Mesenchymal stem cell (in vitro differentiated cells and primary cell): ENCODE measurements around the gene PARP11.

Source experiments
- DNase-seq: peaks from one replicate; pipeline ENCODE4 v3.0.0-alpha.2; 2013
- H2AFZ ChIP-seq: one replicate; pipeline ENCODE4 v1.6.1; 2013; ENCODE audit warnings: low read depth, mild to moderate bottlenecking, control low read depth, inconsistent platforms, low read length, moderate library complexity
- H2AK5ac ChIP-seq: 2 replicates; pipeline ENCODE4 v1.6.1; 2013; ENCODE audit warnings: low read length, moderate library complexity, mild to moderate bottlenecking, inconsistent platforms; ENCODE audit not compliant: severe bottlenecking
- H2BK120ac ChIP-seq: one replicate; pipeline ENCODE4 v1.6.1; 2013; ENCODE audit warnings: low read depth, mild to moderate bottlenecking, inconsistent platforms, low read length, moderate library complexity
- H2BK12ac ChIP-seq, 2 experiments: one replicate each; pipeline ENCODE4 v1.6.1; 2013; ENCODE audit warnings: inconsistent platforms in 2 of 2, low read length in 2 of 2, mild to moderate bottlenecking in 2 of 2, moderate library complexity in 2 of 2, control low read depth in 1 of 2
- H2BK15ac ChIP-seq: one replicate; pipeline ENCODE4 v1.6.1; 2013; ENCODE audit warnings: mild to moderate bottlenecking, low read depth, inconsistent platforms; ENCODE audit not compliant: poor library complexity, severe bottlenecking
- H2BK5ac ChIP-seq: 2 replicates; pipeline ENCODE4 v1.6.1; 2013; ENCODE audit warnings: low read depth, mild to moderate bottlenecking, low read length, control low read depth, inconsistent platforms; ENCODE audit not compliant: poor library complexity, severe bottlenecking
- H3K14ac ChIP-seq, 2 experiments: one replicate each; pipeline ENCODE4 v1.6.1; 2013; ENCODE audit warnings: inconsistent platforms in 2 of 2, low read length in 2 of 2, control low read depth in 1 of 2, mild to moderate bottlenecking in 1 of 2, moderate library complexity in 1 of 2
- H3K18ac ChIP-seq, 2 experiments: one replicate each; pipeline ENCODE4 v1.6.1; 2013; ENCODE audit warnings: inconsistent platforms in 2 of 2, low read length in 2 of 2, control low read depth in 1 of 2, low read depth in 1 of 2, mild to moderate bottlenecking in 1 of 2
- H3K23ac ChIP-seq, 2 experiments: one replicate each; pipeline ENCODE4 v1.6.1; 2013; ENCODE audit warnings: inconsistent platforms in 2 of 2, low read length in 2 of 2, mild to moderate bottlenecking in 2 of 2, moderate library complexity in 2 of 2, control low read depth in 1 of 2
- H3K27ac ChIP-seq: 2 replicates; pipeline ENCODE4 v1.5.1; 2013; ENCODE audit warnings: mild to moderate bottlenecking, moderate library complexity, low read length, control low read depth, inconsistent platforms; ENCODE audit not compliant: poor library complexity, severe bottlenecking
- H3K27me3 ChIP-seq, 2 experiments: 2 replicates each; pipeline versions ENCODE4 v1.6.1 to v1.7.0; 2013; ENCODE audit warnings: low read length in 2 of 2, mild to moderate bottlenecking in 2 of 2, moderate library complexity in 2 of 2, control low read depth in 1 of 2, inconsistent platforms in 1 of 2; ENCODE audit not compliant: control insufficient read depth in 1 of 2, insufficient read depth in 1 of 2
- H3K36me3 ChIP-seq, 2 experiments: 2 replicates each; pipeline versions ENCODE4 v1.6.1 to v1.7.0; 2013; ENCODE audit warnings: low read length in 2 of 2, control low read depth in 1 of 2, inconsistent platforms in 1 of 2, low read depth in 1 of 2, mild to moderate bottlenecking in 1 of 2; ENCODE audit not compliant: insufficient read depth in 2 of 2, control insufficient read depth in 1 of 2
- H3K4ac ChIP-seq, 2 experiments: one replicate each; pipeline ENCODE4 v1.6.1; 2013; ENCODE audit warnings: inconsistent platforms in 2 of 2, low read length in 2 of 2, mild to moderate bottlenecking in 2 of 2, moderate library complexity in 2 of 2, control low read depth in 1 of 2, low read depth in 1 of 2
- H3K4me1 ChIP-seq: 2 replicates; pipeline ENCODE4 v1.6.1; 2013; ENCODE audit warnings: low read depth, low read length, control low read depth; ENCODE audit not compliant: control insufficient read depth, insufficient read depth
- H3K4me2 ChIP-seq: 2 replicates; pipeline ENCODE4 v1.6.1; 2013; ENCODE audit warnings: low read length, mild to moderate bottlenecking, inconsistent platforms; ENCODE audit not compliant: poor library complexity, severe bottlenecking
- H3K4me3 ChIP-seq, 2 experiments: 2 replicates each; pipeline versions ENCODE4 v1.5.1 to v1.7.0; 2013; ENCODE audit warnings: low read length in 2 of 2, mild to moderate bottlenecking in 2 of 2, control low read depth in 1 of 2, low read depth in 1 of 2; ENCODE audit not compliant: insufficient read depth in 1 of 2
- H3K79me1 ChIP-seq: replicated peaks from 2 replicates; pipeline ENCODE4 v1.6.1; 2013; ENCODE audit warnings: mild to moderate bottlenecking, control low read depth, low read length, inconsistent platforms; ENCODE audit not compliant: poor library complexity, severe bottlenecking
- H3K9ac ChIP-seq: 2 replicates; pipeline ENCODE4 v1.7.0; 2013; ENCODE audit warnings: mild to moderate bottlenecking, low read length, moderate library complexity
- H3K9me3 ChIP-seq: 2 replicates; pipeline ENCODE4 v1.7.0; 2013; ENCODE audit warnings: mild to moderate bottlenecking, low read length; ENCODE audit not compliant: control insufficient read depth
- H4K8ac ChIP-seq: one replicate; pipeline ENCODE4 v1.6.1; 2013; ENCODE audit warnings: inconsistent platforms, mild to moderate bottlenecking, low read length, moderate library complexity
- H4K91ac ChIP-seq: one replicate; pipeline ENCODE4 v1.6.1; 2013; ENCODE audit warnings: mild to moderate bottlenecking, low read length, inconsistent platforms
- WGBS: methylation state at CpG from one replicate; pipeline ENCODE4 v1.1.7; 2013; ENCODE audit warnings: mixed read lengths; 5-methylcytosine and 5-hydroxymethylcytosine counted together

Gene PARP11

GRCh38 chr12:3770891-3771290, 102.3 kb downstream of the PARP11 start:
- no peaks in the 10 kb centered on the region for H3K79me1 ChIP-seq
- no peak overlapping the region for H3K14ac ChIP-seq
- peak; percentile 12 for DNase-seq
- H2BK120ac ChIP-seq: no peak overlapping the region
- no peaks in the 10 kb centered on the region for H3K36me3 ChIP-seq
- no peak overlapping the region for H3K4me2 ChIP-seq
- H4K91ac ChIP-seq: no peak overlapping the region
- peaks cover 2% of the 10 kb centered on the region for H3K4me1 ChIP-seq
- no peak overlapping the region for H2BK15ac ChIP-seq
- H3K9ac ChIP-seq: no peak overlapping the region
- H3K4me3 ChIP-seq: no peak overlapping the region
- no peak overlapping the region for H3K23ac ChIP-seq
- no peak overlapping the region for H3K4ac ChIP-seq
- H3K18ac ChIP-seq: no peak overlapping the region
- no peak overlapping the region for H4K8ac ChIP-seq
- no peak overlapping the region for H3K27ac ChIP-seq
- no peak overlapping the region for H2AFZ ChIP-seq
- peaks cover 0 to 6% of the 10 kb centered on the region in 2 experiments for H3K27me3 ChIP-seq
- no peak overlapping the region for H2BK12ac ChIP-seq
- no peak overlapping the region for H2BK5ac ChIP-seq
- H2AK5ac ChIP-seq: no peak overlapping the region
- no peaks in the 10 kb centered on the region for H3K9me3 ChIP-seq
- no CpG with 5 or more reads among the region's 1 CpG for WGBS

- Histone ChIP-seq H3K14ac (no peak overlapping the region), H3K79me1 (no peaks in the 10 kb centered on the region), H3K23ac (no peak overlapping the region), H4K8ac (no peak overlapping the region), H3K9ac (no peak overlapping the region), H3K27me3 (no peaks in the 10 kb centered on the region), H3K9me3 (no peaks in the 10 kb centered on the region), H2BK5ac (no peak overlapping the region), H2BK15ac (no peak overlapping the region), H3K4me1 (peaks cover 2% of the 10 kb centered on the region), H3K18ac (no peak overlapping the region), H3K27ac (no peak overlapping the region), H3K4ac (no peak overlapping the region), H2AFZ (no peak overlapping the region), H2BK12ac (no peak overlapping the region), H2AK5ac (no peak overlapping the region), H3K4me3 (no peak overlapping the region), H2BK120ac (no peak overlapping the region), H3K36me3 (no peaks in the 10 kb centered on the region), H3K4me2 (no peak overlapping the region), H4K91ac (no peak overlapping the region)
- 96% methylated on average over 3 of the region's 3 CpGs for WGBS
- no peak for DNase-seq
Observed at GRCh38 chr12:3768911-3769447, 104.2 kb downstream of the PARP11 start.

- no peaks in the 10 kb centered on the region for H3K27me3 ChIP-seq
- no peak overlapping the region for H3K9ac ChIP-seq
- DNase-seq: no peak
- no peak overlapping the region for H2AK5ac ChIP-seq
- H2BK15ac ChIP-seq: no peak overlapping the region
- peak overlapping the region in 1 of 2 experiments; percentile 4 for H3K4me3 ChIP-seq
- H3K27ac ChIP-seq: no peak overlapping the region
- H2BK5ac ChIP-seq: no peak overlapping the region
- no peaks in the 10 kb centered on the region for H3K36me3 ChIP-seq
- no peaks in the 10 kb centered on the region for H3K9me3 ChIP-seq
- H2BK12ac ChIP-seq: no peak overlapping the region
- WGBS: 83% methylated on average over 5 of the region's 7 CpGs
- H3K79me1 ChIP-seq: no peaks in the 10 kb centered on the region
- H3K4me1 ChIP-seq: no peaks in the 10 kb centered on the region
- H3K23ac ChIP-seq: no peak overlapping the region
- H3K18ac ChIP-seq: no peak overlapping the region
- H4K8ac ChIP-seq: no peak overlapping the region
- no peak overlapping the region for H2BK120ac ChIP-seq
- H3K14ac ChIP-seq: no peak overlapping the region
- H3K4ac ChIP-seq: no peak overlapping the region
- no peak overlapping the region for H4K91ac ChIP-seq
- H2AFZ ChIP-seq: no peak overlapping the region
- H3K4me2 ChIP-seq: no peak overlapping the region
Observed at GRCh38 chr12:3761116-3761735, 112.0 kb downstream of the PARP11 start.

- Histone ChIP-seq H3K18ac (no peak overlapping the region), H3K36me3 (no peaks in the 10 kb centered on the region), H3K27me3 (no peaks in the 10 kb centered on the region), H3K4ac (no peak overlapping the region), H3K79me1 (no peaks in the 10 kb centered on the region), H3K27ac (no peak overlapping the region), H2BK15ac (no peak overlapping the region), H2BK120ac (no peak overlapping the region), H2AFZ (no peak overlapping the region), H3K14ac (no peak overlapping the region), H4K91ac (no peak overlapping the region), H4K8ac (no peak overlapping the region), H3K4me1 (no peaks in the 10 kb centered on the region), H2BK12ac (no peak overlapping the region), H3K23ac (no peak overlapping the region), H2BK5ac (no peak overlapping the region), H3K4me3 (no peak overlapping the region), H3K9me3 (no peaks in the 10 kb centered on the region), H3K4me2 (no peak overlapping the region), H3K9ac (no peak overlapping the region), H2AK5ac (no peak overlapping the region)
- WGBS: 64% methylated on average over 2 of the region's 2 CpGs
- DNase-seq: no peak
Observed at GRCh38 chr12:3759878-3760277, 113.3 kb downstream of the PARP11 start.
